Hepatic stellate cell (primary cell): ENCODE results near the gene POLR1B.
"Not testable (repeated sequence)": the region's sequence is repeated elsewhere in the genome, so short reads cannot be mapped to it uniquely, and the experiment has no call there.

Experiments
- DNase-seq: peaks from one replicate; pipeline ENCODE4 v3.0.0; 2011; ENCODE audit warnings: low spot score

The POLR1B gene

GRCh38 chr2:112601754-112602153 lies 59.5 kb downstream of the POLR1B start:
- no peak for DNase-seq

- DNase-seq: no peak
Observed at GRCh38 chr2:112602917-112603316, 60.7 kb downstream of the POLR1B start.

- no peak for DNase-seq
Observed at GRCh38 chr2:112603731-112604130, 61.5 kb downstream of the POLR1B start.

- no peak for DNase-seq
Observed at GRCh38 chr2:112604952-112605351, 62.7 kb downstream of the POLR1B start.

- DNase-seq: no peak
Observed at GRCh38 chr2:112605926-112606325, 63.7 kb downstream of the POLR1B start.

GRCh38 chr2:112606547-112606946 lies 64.3 kb downstream of the POLR1B start:
- DNase-seq: no peak

GRCh38 chr2:112607680-112608438 lies 65.6 kb downstream of the POLR1B start:
- no peak for DNase-seq

GRCh38 chr2:112609320-112609719 lies 67.1 kb downstream of the POLR1B start:
- DNase-seq: not testable (repeated sequence)

- DNase-seq: not testable (repeated sequence)
Observed at GRCh38 chr2:112612283-112612682, 70.0 kb downstream of the POLR1B start.

GRCh38 chr2:112614201-112614840 lies 72.1 kb downstream of the POLR1B start:
- no peak for DNase-seq

GRCh38 chr2:112615051-112615450 lies 72.8 kb downstream of the POLR1B start:
- no peak for DNase-seq

GRCh38 chr2:112615798-112616197 lies 73.5 kb downstream of the POLR1B start:
- DNase-seq: not testable (repeated sequence)

GRCh38 chr2:112618383-112618782 lies 76.1 kb downstream of the POLR1B start:
- no peak for DNase-seq

GRCh38 chr2:112621790-112622527 lies 79.7 kb downstream of the POLR1B start:
- no peak for DNase-seq

- peak; percentile 42 for DNase-seq
Observed at GRCh38 chr2:112622528-112622849, 80.2 kb downstream of the POLR1B start.

- DNase-seq: peak; percentile 55
Observed at GRCh38 chr2:112623913-112624777, 81.9 kb downstream of the POLR1B start.

- DNase-seq: no peak
Observed at GRCh38 chr2:112625474-112626114, 83.3 kb downstream of the POLR1B start.

GRCh38 chr2:112626604-112627059 lies 84.4 kb downstream of the POLR1B start:
- DNase-seq: peak; percentile 51
